Measurements from ENCODE around the gene ARL2.

- TF ChIP-seq EZH2 (IDR thresholded peaks at IDR 0.05) (no peak), POLR2AphosphoS5 (IDR thresholded peaks at IDR 0.05; ENCODE audit: borderline replicate concordance, low read depth, low read length) (no peak)
These were observed 44.1 kb downstream of the ARL2 start for GRCh38 chr11:65058012-65058411.

All from SK-N-MC (cell line).